22Rv1 (cell line): ENCODE data around the gene OR5A2.

Experiments
- CTCF ChIP-seq: fragments of 450-650 bp; IDR thresholded peaks from 2 replicates; pipeline ENCODE4 v1.5.1; 2017; ENCODE audit warnings: mild to moderate bottlenecking
- ZFX ChIP-seq: fragments of 450-650 bp; IDR thresholded peaks from 2 replicates; pipeline ENCODE4 v1.6.1; 2017; ENCODE audit warnings: antibody characterized with exemption, borderline replicate concordance

- TF ChIP-seq CTCF (no peak), ZFX (no peak)
These were observed 12.6 kb downstream of the OR5A2 start for GRCh38 chr11:59413646-59414045.
